Skeletal muscle tissue (tissue), 4 donors: Measurements from ENCODE around the gene HPCAL4. TPM values are rescaled to one million over a fixed set of nuclear protein-coding genes. Genes with fewer than 3 reads are reported as not detected.

ENCODE experiments used
- H3K27ac ChIP-seq: one replicate; pipeline ENCODE4 v1.7.0; 2013; ENCODE audit warnings: mild to moderate bottlenecking, low read depth, low read length, inconsistent platforms
- H3K27me3 ChIP-seq, 3 donors: one replicate each; pipeline ENCODE4 v1.7.0; 2013; ENCODE audit warnings: low read length in 3 of 3; ENCODE audit not compliant: control insufficient read depth in 3 of 3, insufficient read depth in 3 of 3
- H3K36me3 ChIP-seq, 3 donors: one replicate each; pipeline ENCODE4 v1.7.0; 2013; ENCODE audit warnings: low read length in 3 of 3; ENCODE audit not compliant: control insufficient read depth in 3 of 3, insufficient read depth in 3 of 3
- H3K4me1 ChIP-seq, 3 donors: one replicate each; pipeline ENCODE4 v1.7.0; 2013; ENCODE audit warnings: low read length in 3 of 3, mild to moderate bottlenecking in 3 of 3; ENCODE audit not compliant: control insufficient read depth in 3 of 3, insufficient read depth in 3 of 3
- H3K4me3 ChIP-seq, 3 donors: one replicate each; pipeline ENCODE4 v1.7.0; 2013; ENCODE audit warnings: low read length in 3 of 3
- H3K9ac ChIP-seq, 3 donors: one replicate each; pipeline ENCODE4 v1.7.0; 2013; ENCODE audit warnings: low read length in 3 of 3, mild to moderate bottlenecking in 3 of 3, moderate library complexity in 2 of 3, low read depth in 1 of 3
- H3K9me3 ChIP-seq, 3 donors: one replicate each; pipeline ENCODE4 v1.7.0; 2013; ENCODE audit warnings: low read length in 3 of 3; ENCODE audit not compliant: control insufficient read depth in 3 of 3
- total RNA-seq: library from RNA; depleted of rRNA; stranded (reverse); fragments of >200 nt; gene quantifications from one replicate; pipeline ENCODE4 v1.2.3, GENCODE V29; 2014
- donor health status: Osteomylitis.

Gene HPCAL4
- total RNA-seq, 1 donor from 2014 or later, result 0.52 TPM

- Histone ChIP-seq H3K27me3 (peaks cover 9 to 18% (median 13%) of the 10 kb centered on the region in 3 donors), H3K9ac (no peak overlapping the region), H3K36me3 (no peaks in the 10 kb centered on the region), H3K4me3 (no peak overlapping the region), H3K9me3 (no peaks in the 10 kb centered on the region), H3K4me1 (no peaks in the 10 kb centered on the region), H3K27ac (no peak overlapping the region)
Measured at GRCh38 chr1:39727221-39727931, 36.1 kb upstream of the HPCAL4 start.

DNA sequence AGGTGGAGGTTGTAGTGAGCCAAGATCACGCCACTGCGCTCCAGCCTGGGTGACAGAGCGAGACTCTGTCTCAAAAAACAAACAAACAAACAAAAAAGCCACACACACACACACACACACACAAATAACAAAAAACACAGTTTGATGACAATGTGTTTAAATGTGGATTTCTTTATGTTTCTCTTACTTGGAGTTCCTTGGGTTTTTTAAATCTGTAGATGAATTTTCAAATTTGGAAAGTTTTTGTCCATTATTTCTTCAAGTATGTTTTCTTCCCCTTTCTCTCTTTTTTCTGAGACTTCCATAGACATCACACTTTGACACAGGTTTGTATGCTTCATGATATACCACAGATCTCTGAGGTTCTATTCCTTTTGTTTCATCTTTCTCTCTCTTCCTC lies 35.4 kb upstream of the HPCAL4 start:
- Histone ChIP-seq H3K9me3 (no peaks in the 10 kb centered on the region), H3K4me1 (no peaks in the 10 kb centered on the region), H3K4me3 (no peak overlapping the region), H3K27me3 (peaks cover 9 to 17% (median 13%) of the 10 kb centered on the region in 3 donors), H3K9ac (no peak overlapping the region), H3K27ac (no peak overlapping the region), H3K36me3 (no peaks in the 10 kb centered on the region)

DNA sequence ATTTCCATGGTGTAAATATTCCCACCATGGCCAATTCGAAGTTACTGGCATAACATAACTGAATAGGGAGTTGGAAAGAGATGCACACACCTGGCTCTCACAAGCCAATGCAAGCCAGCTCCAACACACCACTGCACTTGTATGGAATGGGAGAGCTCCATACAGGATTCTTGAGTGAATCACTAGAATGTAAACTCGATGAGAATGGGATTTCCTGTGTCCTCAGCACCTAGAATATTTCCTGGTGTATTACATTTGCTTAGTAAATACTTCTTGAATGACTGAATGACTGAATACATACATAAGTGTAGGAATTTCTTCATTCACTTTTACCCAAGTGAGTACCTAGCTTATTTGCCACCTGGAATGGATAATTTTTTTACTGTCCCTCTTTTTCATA lies 31.3 kb upstream of the HPCAL4 start:
- Histone ChIP-seq H3K4me3 (no peak overlapping the region), H3K27ac (no peak overlapping the region), H3K27me3 (peaks cover 2 to 7% (median 2%) of the 10 kb centered on the region in 3 donors), H3K4me1 (peaks cover 0 to 3% (median 0%) of the 10 kb centered on the region in 3 donors), H3K9ac (no peak overlapping the region), H3K36me3 (no peaks in the 10 kb centered on the region), H3K9me3 (no peaks in the 10 kb centered on the region)

DNA sequence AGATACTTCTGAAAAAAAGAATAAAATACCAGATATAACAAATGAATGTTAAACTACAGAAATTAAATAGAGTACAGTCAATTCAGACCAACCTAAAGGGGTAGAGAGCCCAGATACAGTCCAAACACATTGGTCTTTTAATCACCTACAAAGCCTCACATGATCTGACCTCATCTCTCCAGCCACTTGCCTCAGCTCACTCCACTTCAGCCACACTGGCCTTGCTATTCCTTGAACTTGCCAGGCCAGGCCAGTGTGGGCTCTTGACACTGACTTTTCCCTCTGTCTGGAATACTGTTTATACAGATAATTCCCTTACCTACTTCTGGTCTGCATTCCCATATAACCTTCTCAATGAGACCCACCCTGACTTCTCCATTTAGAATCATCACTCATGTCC lies 30.4 kb upstream of the HPCAL4 start:
- H3K9me3 ChIP-seq, result no peaks in the 10 kb centered on the region
- H3K27me3 ChIP-seq, result peaks cover 0 to 6% (median 0%) of the 10 kb centered on the region in 3 donors
- H3K4me3 ChIP-seq, result no peak overlapping the region
- no peaks in the 10 kb centered on the region for H3K36me3 ChIP-seq
- H3K9ac ChIP-seq, result no peak overlapping the region
- H3K27ac ChIP-seq, result no peak overlapping the region
- H3K4me1 ChIP-seq, result peaks cover 0 to 3% (median 0%) of the 10 kb centered on the region in 3 donors

DNA sequence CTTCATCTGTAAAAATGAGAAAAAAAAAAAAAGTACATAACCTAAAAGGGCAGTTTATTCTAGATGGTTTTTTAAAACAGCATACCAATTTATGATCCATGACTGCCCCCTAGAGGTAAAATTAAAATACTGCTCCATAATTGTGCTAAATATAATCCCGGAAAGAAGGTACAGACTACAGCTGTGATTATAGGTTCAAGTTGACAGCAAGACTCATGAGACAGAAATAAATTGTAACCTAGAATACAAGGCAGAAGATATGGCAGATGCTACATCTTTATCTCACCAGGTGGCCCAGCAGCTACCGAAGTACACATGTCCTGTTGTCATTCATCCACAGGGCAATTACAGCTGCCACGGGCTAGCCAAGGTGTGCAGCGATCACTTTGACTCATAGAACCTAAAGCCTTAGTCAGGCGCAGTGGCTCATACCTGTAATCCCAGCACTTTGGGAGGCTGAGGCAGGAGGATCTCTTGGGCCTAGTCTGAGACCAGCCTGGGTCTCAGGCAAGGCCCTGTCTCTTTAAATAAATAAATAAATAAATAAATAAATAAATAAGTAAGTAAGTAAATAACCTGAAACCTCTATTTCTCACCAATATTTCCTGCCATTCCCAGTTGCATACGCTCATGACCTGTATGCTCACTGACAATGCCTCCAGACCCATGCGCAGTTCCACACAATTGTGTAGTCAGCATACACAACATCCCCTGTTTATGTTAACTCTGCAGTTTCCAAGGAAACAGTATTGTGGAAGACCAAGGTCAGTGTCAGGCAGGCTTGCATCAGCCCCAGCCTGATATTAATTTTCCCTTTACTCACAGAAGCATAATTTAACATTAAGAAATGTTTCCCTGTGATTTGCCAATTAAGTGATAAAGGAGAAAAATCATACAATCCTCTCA lies 29.1 kb upstream of the HPCAL4 start:
- no peaks in the 10 kb centered on the region for H3K36me3 ChIP-seq
- no peak overlapping the region for H3K4me3 ChIP-seq
- H3K27ac ChIP-seq, result no peak overlapping the region
- no peak overlapping the region for H3K9ac ChIP-seq
- no peaks in the 10 kb centered on the region for H3K9me3 ChIP-seq
- peaks cover 0 to 6% (median 0%) of the 10 kb centered on the region in 3 donors for H3K27me3 ChIP-seq
- H3K4me1 ChIP-seq, result peaks cover 0 to 3% (median 0%) of the 10 kb centered on the region in 3 donors

- H3K4me1 ChIP-seq, result peaks cover 0 to 3% (median 0%) of the 10 kb centered on the region in 3 donors
- H3K9ac ChIP-seq, result no peak overlapping the region
- H3K9me3 ChIP-seq, result no peaks in the 10 kb centered on the region
- no peak overlapping the region for H3K27ac ChIP-seq
- no peaks in the 10 kb centered on the region for H3K36me3 ChIP-seq
- no peak overlapping the region for H3K4me3 ChIP-seq
- peaks cover 0 to 12% (median 0%) of the 10 kb centered on the region in 3 donors for H3K27me3 ChIP-seq
Measured at GRCh38 chr1:39717809-39718208, 26.6 kb upstream of the HPCAL4 start.

- Histone ChIP-seq H3K4me1 (no peaks in the 10 kb centered on the region), H3K36me3 (no peaks in the 10 kb centered on the region), H3K4me3 (no peak overlapping the region), H3K9me3 (no peaks in the 10 kb centered on the region), H3K27ac (no peak overlapping the region), H3K27me3 (peaks cover 0 to 12% (median 0%) of the 10 kb centered on the region in 3 donors), H3K9ac (no peak overlapping the region)
Measured at GRCh38 chr1:39713557-39713956, 22.3 kb upstream of the HPCAL4 start.

GRCh38 chr1:39711966-39712340 lies 20.7 kb upstream of the HPCAL4 start:
- no peak overlapping the region for H3K27ac ChIP-seq
- H3K27me3 ChIP-seq, result peaks cover 0 to 9% (median 0%) of the 10 kb centered on the region in 3 donors
- H3K9ac ChIP-seq, result no peak overlapping the region

GRCh38 chr1:39711104-39711965 lies 20.1 kb upstream of the HPCAL4 start:
- H3K9me3 ChIP-seq, result no peaks in the 10 kb centered on the region
- no peak overlapping the region for H3K9ac ChIP-seq
- H3K4me3 ChIP-seq, result no peak overlapping the region
- H3K36me3 ChIP-seq, result no peaks in the 10 kb centered on the region
- H3K27ac ChIP-seq, result no peak overlapping the region
- H3K4me1 ChIP-seq, result no peaks in the 10 kb centered on the region
- H3K27me3 ChIP-seq, result peaks cover 0 to 9% (median 0%) of the 10 kb centered on the region in 3 donors

More at GRCh38 chr1:39711966-39712340, 20.7 kb upstream of the HPCAL4 start:
- H3K4me1 ChIP-seq, result no peaks in the 10 kb centered on the region
- no peaks in the 10 kb centered on the region for H3K9me3 ChIP-seq
- H3K36me3 ChIP-seq, result no peaks in the 10 kb centered on the region
- H3K4me3 ChIP-seq, result no peak overlapping the region
